K562 (cell line): Measurements from ENCODE around the gene OR8A1. TPM values are rescaled to one million over a fixed set of nuclear protein-coding genes. Genes with fewer than 3 reads are reported as not detected.

Source experiments
- ATAC-seq: fragments of 200-7000 bp; cut with Tn5 transposase; 3 replicates; pipeline ENCODE4 v1.9.1; 2020; ENCODE audit warnings: moderate library complexity
- BruUV-seq: library from RNA; stranded (reverse); fragments of 400-500 nt; replicated peaks from 2 replicates; lab custom pipeline; 2021; lab: Mats Ljungman, UMichigan
- CTCF ChIA-PET: fragments of 300-600 bp; formaldehyde crosslinking; extraction: SDS; loops from one replicate; lab custom pipeline; 2021; ENCODE audit warnings: low intra/inter-chr PET ratio; lab: Yijun Ruan, JAX
- POLR2A ChIA-PET: fragments of 300-600, 350-650 bp; sonication (Branson Sonifier 250); formaldehyde crosslinking; extraction: SDS; loops from one replicate; lab custom pipeline; 2021; ENCODE audit warnings: antibody characterized with exemption, inconsistent platforms; lab: Yijun Ruan, JAX
- DNase-seq, 4 experiments: peaks; one replicate each; pipeline versions ENCODE4 v3.0.0 to v3.0.0-alpha.2; 2011 to 2018; ENCODE audit warnings: low spot score in 3 of 4, mixed read lengths in 3 of 4; ENCODE audit errors: extremely low read depth in 1 of 4
- FAIRE-seq: peaks from 2 replicates; lab custom pipeline; 2011; peaks lifted over from hg19 to GRCh38; lab: Jason Lieb, UNC
- H2AFZ ChIP-seq: 2 replicates; pipeline ENCODE4 v1.6.0; 2011; ENCODE audit warnings: low read depth, low read length, control low read depth, inconsistent platforms
- H3K27ac ChIP-seq: fragments of 200-600 bp; 3 replicates; pipeline ENCODE4 v1.8.0; 2011; ENCODE audit warnings: low read depth, mild to moderate bottlenecking, control low read depth, inconsistent platforms, low read length, moderate library complexity, mixed read lengths; ENCODE audit errors: extremely low read depth
- H3K27me3 ChIP-seq, 2 experiments: fragments of 300-600 bp in 1 of 2; 2 replicates in 1 of 2; 3 replicates in 1 of 2; pipeline versions ENCODE4 v1.6.0 to v1.8.0; 2011; ENCODE audit warnings: inconsistent platforms in 2 of 2, low read length in 2 of 2, mild to moderate bottlenecking in 1 of 2, mixed read lengths in 1 of 2, moderate library complexity in 1 of 2; ENCODE audit not compliant: control insufficient read depth in 2 of 2, insufficient read depth in 2 of 2
- H3K36me3 ChIP-seq: fragments of 300-600 bp; 3 replicates; pipeline ENCODE4 v1.8.0; 2011; ENCODE audit warnings: mild to moderate bottlenecking, low read length, inconsistent platforms; ENCODE audit not compliant: control insufficient read depth, insufficient read depth
- H3K4me1 ChIP-seq, 2 experiments: fragments of 200-600 bp in 1 of 2; replicated peaks in 1 of 2; 2 replicates in 1 of 2; 3 replicates in 1 of 2; pipeline versions ENCODE4 v1.5.1 to v1.8.0; 2011; ENCODE audit warnings: inconsistent platforms in 2 of 2, low read length in 2 of 2, mild to moderate bottlenecking in 1 of 2, mixed read lengths in 1 of 2, moderate library complexity in 1 of 2; ENCODE audit not compliant: control insufficient read depth in 2 of 2, insufficient read depth in 2 of 2
- H3K4me2 ChIP-seq: 2 replicates; pipeline ENCODE4 v1.6.1; 2011; ENCODE audit warnings: low read length, control low read depth, inconsistent platforms, mixed read lengths; ENCODE audit not compliant: insufficient read depth
- H3K4me3 ChIP-seq: fragments of 200-600 bp; sonication (generic), shearing (Covaris generic); 2 replicates; pipeline ENCODE4 v1.5.1; 2016; ENCODE audit warnings: control low read depth, inconsistent platforms
- H3K79me2 ChIP-seq: fragments of 200-600 bp; 3 replicates; pipeline ENCODE4 v1.8.0; 2011; ENCODE audit warnings: low read length, inconsistent platforms; ENCODE audit not compliant: control insufficient read depth, insufficient read depth
- H3K9ac ChIP-seq, 2 experiments: 2 replicates each; pipeline versions ENCODE4 v1.6.0 to v1.6.1; 2011; ENCODE audit warnings: low read depth in 2 of 2, low read length in 2 of 2, control low read depth in 1 of 2, inconsistent platforms in 1 of 2, mild to moderate bottlenecking in 1 of 2, mixed read lengths in 1 of 2; ENCODE audit not compliant: insufficient read depth in 1 of 2
- H3K9me1 ChIP-seq: one replicate; pipeline ENCODE4 v1.6.0; 2011; ENCODE audit warnings: inconsistent platforms, mild to moderate bottlenecking, low read length, moderate library complexity; ENCODE audit not compliant: control insufficient read depth, insufficient read depth
- H3K9me3 ChIP-seq: replicated peaks from 2 replicates; pipeline ENCODE4 v1.5.1; 2011; ENCODE audit warnings: low read depth, low read length, inconsistent platforms; ENCODE audit not compliant: control insufficient read depth, insufficient read depth
- H4K20me1 ChIP-seq: replicated peaks from 2 replicates; pipeline ENCODE4 v1.6.1; 2011; ENCODE audit warnings: low read length, inconsistent platforms, mixed read lengths; ENCODE audit not compliant: control insufficient read depth, insufficient read depth
- C11orf30 ChIP-seq: fragments of 450-650 bp; IDR thresholded peaks from 2 replicates; pipeline ENCODE4 v1.6.1; 2016; ENCODE audit warnings: low read depth, mild to moderate bottlenecking
- ETS1 ChIP-seq: conservative IDR thresholded peaks from 2 replicates; pipeline ENCODE4 v1.6.1; 2011; ENCODE audit warnings: low read depth, mild to moderate bottlenecking, low read length; ENCODE audit not compliant: control insufficient read depth
- ETV5 ChIP-seq: sonication (generic); formaldehyde crosslinking; IDR thresholded peaks from 2 replicates; pipeline ENCODE4 v1.4.0; 2020; ENCODE audit warnings: low read depth, mild to moderate bottlenecking, missing genetic modification reagents
- HNRNPH1 ChIP-seq: fragments of 200-400 bp; formaldehyde crosslinking; optimal IDR thresholded peaks from 2 replicates; pipeline ENCODE3; 2017; ENCODE audit warnings: low read depth, mild to moderate bottlenecking, low read length, moderate library complexity
- MAFF ChIP-seq: IDR thresholded peaks from 2 replicates; pipeline ENCODE4 v1.6.1; 2012; ENCODE audit warnings: low read length, improper control_type of control experiment
- MAFG ChIP-seq: fragments of 450-650 bp; conservative IDR thresholded peaks from 2 replicates; pipeline ENCODE4 v1.6.1; 2016; ENCODE audit warnings: missing genetic modification characterization, missing compliant biosample characterization
- MAFK ChIP-seq: IDR thresholded peaks from 2 replicates; pipeline ENCODE4 v1.6.1; 2011; ENCODE audit warnings: low read length, improper control_type of control experiment
- NFE2 ChIP-seq: IDR thresholded peaks from 2 replicates; pipeline ENCODE4 v1.6.1; 2014; ENCODE audit warnings: antibody characterized with exemption, low read depth
- PBX2 ChIP-seq, 2 experiments: IDR thresholded peaks in 1 of 2; conservative IDR thresholded peaks in 1 of 2; 2 replicates each; pipeline ENCODE4 v1.6.1; 2016; ENCODE audit warnings: low read depth in 2 of 2, mild to moderate bottlenecking in 1 of 2, missing compliant biosample characterization in 1 of 2, missing genetic modification characterization in 1 of 2, moderate library complexity in 1 of 2
- THRA ChIP-seq: fragments of 450-650 bp; IDR thresholded peaks from 2 replicates; pipeline ENCODE4 v1.6.1; 2017; ENCODE audit warnings: mild to moderate bottlenecking, moderate library complexity
- ZNF316 ChIP-seq: fragments of 450-650 bp; IDR thresholded peaks from 2 replicates; pipeline ENCODE4 v1.6.1; 2016
- WGBS: fragments of 100-300 bp; shearing (Covaris generic); methylation state at CpG from one replicate; pipeline ENCODE4 v1.1.6; 2016; ENCODE audit warnings: low coverage, mixed read lengths; ENCODE audit not compliant: insufficient coverage; ENCODE audit errors: missing lambda C conversion rate; 5-methylcytosine and 5-hydroxymethylcytosine counted together
- in situ Hi-C: fragments of 300-500 bp; cut with MboI; formaldehyde crosslinking; loops from 4 replicates; pipeline ENCODE4 v1.15.0; 2018; ENCODE audit warnings: inconsistent platforms, mixed read lengths
- intact Hi-C: fragments of 100-400 bp; cut with micrococcal nuclease; formaldehyde crosslinking; loops from 2 replicates; pipeline ENCODE4 v1.14.2; 2022
- polyA plus RNA-seq, 8 experiments: library from polyadenylated mRNA; depleted of rRNA in 4 of 8; stranded (reverse) in 5 of 8; unstranded in 3 of 8; fragments of >200 nt; fragmentation: Nextera tagmentation in 2 of 8; fragmentation: Illumina TruSeq in 1 of 8; extraction: Ambion mirVana in 2 of 8; extraction: Trizol in 1 of 8; gene quantifications; 2 replicates each; pipeline versions ENCODE4 v1.2.1 to v1.2.3, GENCODE V29; 2011 to 2014; ENCODE audit warnings: inconsistent platforms in 1 of 8, missing spikeins in 1 of 8
- total RNA-seq, 7 experiments: library from RNA; depleted of rRNA in 6 of 7; stranded (reverse); fragments of >200 nt in 6 of 7; fragmentation: Illumina TruSeq in 2 of 7; extraction: Trizol in 2 of 7; gene quantifications; 2 replicates each; pipeline versions ENCODE4 v1.2.1 to v1.2.3, GENCODE V29; 2011 to 2021; ENCODE audit warnings: low replicate concordance in 1 of 7

Gene OR8A1
- total and polyA plus RNA-seq, 9 of the 15 experiments (the other 6 are each of a cell fraction or from before 2014, with no cell fraction given) = 0.27 to 2.7 (median 1.4) TPM

- no TSS peak for BruUV-seq
- Histone ChIP-seq H3K27me3 (peaks cover 0 to 3% of the 10 kb centered on the region in 2 experiments; a peak in 2 of 5 replicates), H3K79me2 (no peaks in the 10 kb centered on the region), H3K27ac (no peak overlapping the region), H3K9ac (no peak overlapping the region), H3K9me1 (no peaks in the 10 kb centered on the region), H2AFZ (no peak overlapping the region), H4K20me1 (no peaks in the 10 kb centered on the region), H3K9me3 (no peaks in the 10 kb centered on the region), H3K4me2 (no peak overlapping the region), H3K4me3 (no peak overlapping the region), H3K4me1 (no peaks in the 10 kb centered on the region), H3K36me3 (no peaks in the 10 kb centered on the region)
- in situ Hi-C loops = loop anchor here (25.0 kb wide), 1 partner anchor 533 kb away; no protein-coding TSS in a partner anchor
- ChIA-PET CTCF (no interaction called here), POLR2A (no interaction called here)
- intact Hi-C loops = no loop called here
- no peak for FAIRE-seq
- 9% methylated on average over 3 of the region's 3 CpGs for WGBS
- peak; percentile 40; the same call in 1 of the 2 replicates for TF ChIP-seq MAFF
- peak; percentile 32; the same call in 1 of the 2 replicates for TF ChIP-seq MAFK
- no peak for TF ChIP-seq HNRNPH1
- TF ChIP-seq ETV5 (CRISPR knock-in tag) = no peak
- TF ChIP-seq ZNF316 = peak; percentile 75
- TF ChIP-seq MAFG (tag) = peak; percentile 67
- peak; percentile 36; the same call in 1 of the 2 replicates for TF ChIP-seq NFE2
- peak; percentile 68; the same call in 1 of the 2 replicates for TF ChIP-seq C11orf30
- no peak for TF ChIP-seq THRA
- no peak for TF ChIP-seq ETS1
- no peak for TF ChIP-seq PBX2 (CRISPR knock-in tag; IDR thresholded peaks at IDR 0.05; ENCODE audit: low read depth)
- TF ChIP-seq PBX2 (tag; conservative IDR thresholded peaks at IDR 0.05; ENCODE audit: low read depth) = peak; percentile 67
- DNase-seq = no peak
- ATAC-seq = no peak
Observed at GRCh38 chr11:124595302-124595701, 25.5 kb downstream of the OR8A1 start.
